Pulmonary artery endothelial cell (primary cell): ENCODE measurements around the gene EFCAB8. TPM values are rescaled to one million over a fixed set of nuclear protein-coding genes. Genes with fewer than 3 reads are reported as not detected.
"Not testable (repeated sequence)": the region's sequence is repeated elsewhere in the genome, so short reads cannot be mapped to it uniquely, and the experiment has no call there.

Experiments used
- DNase-seq: peaks from one replicate; pipeline ENCODE4 v3.0.0-alpha.2; 2011; ENCODE audit warnings: low read depth, low spot score
- total RNA-seq: library from RNA; depleted of rRNA; stranded (reverse); fragments of >200 nt; gene quantifications from 2 replicates; pipeline ENCODE4 v1.2.3, GENCODE V29; 2014

The EFCAB8 gene
- total RNA-seq, 1 donor from 2014 or later: 0.07 TPM

- DNase-seq: no peak
These were observed 27.2 kb downstream of the EFCAB8 start for GRCh38 chr20:32885952-32886351.

GRCh38 chr20:32886652-32887051 lies 27.9 kb downstream of the EFCAB8 start:
- no peak for DNase-seq

- no peak for DNase-seq
These were observed 28.8 kb downstream of the EFCAB8 start for GRCh38 chr20:32887492-32887891.

- no peak for DNase-seq
These were observed 29.9 kb downstream of the EFCAB8 start for GRCh38 chr20:32888636-32889035.

- no peak for DNase-seq
These were observed 30.6 kb downstream of the EFCAB8 start for GRCh38 chr20:32889281-32889680.

- DNase-seq: no peak
These were observed 32.8 kb downstream of the EFCAB8 start for GRCh38 chr20:32891491-32891890.

GRCh38 chr20:32891926-32892660 lies 33.4 kb downstream of the EFCAB8 start:
- no peak for DNase-seq

- no peak for DNase-seq
These were observed 34.7 kb downstream of the EFCAB8 start for GRCh38 chr20:32893263-32894025.

GRCh38 chr20:32894026-32894483 lies 35.3 kb downstream of the EFCAB8 start:
- DNase-seq: no peak

GRCh38 chr20:32894711-32895355 lies 36.1 kb downstream of the EFCAB8 start:
- DNase-seq: no peak

GRCh38 chr20:32896521-32897280 lies 38.0 kb downstream of the EFCAB8 start:
- no peak for DNase-seq

GRCh38 chr20:32898729-32899128 lies 40.0 kb downstream of the EFCAB8 start:
- no peak for DNase-seq

GRCh38 chr20:32902456-32903420 lies 44.0 kb downstream of the EFCAB8 start:
- DNase-seq: no peak

GRCh38 chr20:32903666-32904175 lies 45.0 kb downstream of the EFCAB8 start:
- no peak for DNase-seq

GRCh38 chr20:32904678-32905077 lies 46.0 kb downstream of the EFCAB8 start:
- DNase-seq: not testable (repeated sequence)

GRCh38 chr20:32906200-32906599 lies 47.5 kb downstream of the EFCAB8 start:
- DNase-seq: no peak

- no peak for DNase-seq
These were observed 48.3 kb downstream of the EFCAB8 start for GRCh38 chr20:32906871-32907495.

- DNase-seq: no peak
These were observed 49.2 kb downstream of the EFCAB8 start for GRCh38 chr20:32907886-32908285.
